Mesendoderm (in vitro differentiated cells): Measurements from ENCODE around the gene CARM1.

ENCODE experiments used
- DNase-seq: peaks from one replicate; pipeline ENCODE4 v3.0.0; 2013
- H2AK5ac ChIP-seq: 2 replicates; pipeline ENCODE4 v1.6.1; 2013; ENCODE audit warnings: low read length, inconsistent platforms
- H2BK120ac ChIP-seq: 2 replicates; pipeline ENCODE4 v1.6.1; 2013; ENCODE audit warnings: low read depth, mild to moderate bottlenecking, low read length, moderate library complexity, mixed read lengths
- H2BK15ac ChIP-seq: replicated peaks from 2 replicates; pipeline ENCODE4 v1.6.1; 2013; ENCODE audit warnings: low read depth, mild to moderate bottlenecking, moderate library complexity
- H2BK5ac ChIP-seq: 2 replicates; pipeline ENCODE4 v1.6.1; 2013; ENCODE audit warnings: low read length, inconsistent platforms
- H3K18ac ChIP-seq: 2 replicates; pipeline ENCODE4 v1.6.1; 2013; ENCODE audit warnings: mild to moderate bottlenecking, low read length, mixed read lengths
- H3K23ac ChIP-seq: one replicate; pipeline ENCODE4 v1.6.1; 2013; ENCODE audit warnings: low read length
- H3K27ac ChIP-seq: 2 replicates; pipeline ENCODE4 v1.5.1; 2013; ENCODE audit warnings: low read depth, mild to moderate bottlenecking, inconsistent platforms, low read length, moderate library complexity
- H3K27me3 ChIP-seq: 2 replicates; pipeline ENCODE4 v1.6.1; 2013; ENCODE audit warnings: low read length, control low read depth, mild to moderate bottlenecking, inconsistent platforms; ENCODE audit not compliant: insufficient read depth, poor library complexity
- H3K36me3 ChIP-seq: 2 replicates; pipeline ENCODE4 v1.6.1; 2013; ENCODE audit warnings: low read length, inconsistent platforms; ENCODE audit not compliant: control insufficient read depth, insufficient read depth
- H3K4ac ChIP-seq: one replicate; pipeline ENCODE4 v1.6.1; 2013; ENCODE audit warnings: low read depth, mild to moderate bottlenecking, low read length, moderate library complexity
- H3K4me1 ChIP-seq: 2 replicates; pipeline ENCODE4 v1.6.1; 2013; ENCODE audit warnings: low read depth, low read length, inconsistent platforms; ENCODE audit not compliant: control insufficient read depth
- H3K4me2 ChIP-seq: 2 replicates; pipeline ENCODE4 v1.6.1; 2013; ENCODE audit warnings: low read length
- H3K4me3 ChIP-seq: 2 replicates; pipeline ENCODE4 v1.5.1; 2013; ENCODE audit warnings: mild to moderate bottlenecking, low read length
- H3K56ac ChIP-seq: one replicate; pipeline ENCODE4 v1.6.1; 2013; ENCODE audit warnings: low read length
- H3K79me1 ChIP-seq: 2 replicates; pipeline ENCODE4 v1.6.1; 2013; ENCODE audit warnings: low read length, inconsistent platforms
- H3K79me2 ChIP-seq: 2 replicates; pipeline ENCODE4 v1.6.1; 2013; ENCODE audit warnings: mild to moderate bottlenecking, low read length; ENCODE audit not compliant: control insufficient read depth, insufficient read depth
- H3K9ac ChIP-seq: 2 replicates; pipeline ENCODE4 v1.6.1; 2013; ENCODE audit warnings: low read length, inconsistent platforms
- H4K5ac ChIP-seq: one replicate; pipeline ENCODE4 v1.6.1; 2013; ENCODE audit warnings: low read length
- H4K8ac ChIP-seq: one replicate; pipeline ENCODE4 v1.6.1; 2013; ENCODE audit warnings: low read depth, mild to moderate bottlenecking, control low read depth, low read length, moderate library complexity
- WGBS: extraction: QIAGEN DNeasy Blood & Tissue Kit; methylation state at CpG from one replicate; pipeline ENCODE4 v1.1.7; 2013; ENCODE audit warnings: low lambda C conversion rate, missing lambda C conversion rate; ENCODE audit not compliant: insufficient coverage; ENCODE audit errors: extremely low coverage; 5-methylcytosine and 5-hydroxymethylcytosine counted together

The CARM1 gene

GRCh38 chr19:10829967-10830366 lies 41.4 kb upstream of the CARM1 start:
- Histone ChIP-seq H3K79me1 (no peaks in the 10 kb centered on the region), H4K5ac (no peak overlapping the region), H2AK5ac (no peak overlapping the region), H3K4ac (no peak overlapping the region), H2BK15ac (no peak overlapping the region), H3K4me2 (no peak overlapping the region), H3K27ac (no peak overlapping the region), H3K18ac (no peak overlapping the region), H3K36me3 (peaks cover 7% of the 10 kb centered on the region), H3K79me2 (no peaks in the 10 kb centered on the region), H4K8ac (no peak overlapping the region), H3K9ac (no peak overlapping the region), H2BK120ac (no peak overlapping the region), H3K4me1 (no peaks in the 10 kb centered on the region), H3K56ac (no peak overlapping the region), H3K4me3 (no peak overlapping the region), H3K27me3 (no peaks in the 10 kb centered on the region), H2BK5ac (no peak overlapping the region), H3K23ac (no peak overlapping the region)
- no peak for DNase-seq
- no CpG with 5 or more reads among the region's 16 CpGs for WGBS

GRCh38 chr19:10830370-10830769 lies 41.0 kb upstream of the CARM1 start:
- Histone ChIP-seq H3K4me3 (no peak overlapping the region), H2BK5ac (no peak overlapping the region), H4K5ac (no peak overlapping the region), H3K36me3 (peaks cover 7% of the 10 kb centered on the region), H3K23ac (no peak overlapping the region), H4K8ac (no peak overlapping the region), H3K27me3 (no peaks in the 10 kb centered on the region), H2BK15ac (no peak overlapping the region), H3K4ac (no peak overlapping the region), H3K4me2 (no peak overlapping the region), H3K9ac (no peak overlapping the region), H2BK120ac (no peak overlapping the region), H3K27ac (no peak overlapping the region), H3K18ac (no peak overlapping the region), H3K4me1 (no peaks in the 10 kb centered on the region), H3K79me1 (peaks cover 3% of the 10 kb centered on the region), H3K79me2 (no peaks in the 10 kb centered on the region), H2AK5ac (no peak overlapping the region), H3K56ac (no peak overlapping the region)
- DNase-seq, result no peak
- no CpG with 5 or more reads among the region's 7 CpGs for WGBS

GRCh38 chr19:10830931-10831779 lies 40.2 kb upstream of the CARM1 start:
- Histone ChIP-seq H2BK120ac (no peak overlapping the region), H3K27me3 (no peaks in the 10 kb centered on the region), H3K79me1 (peaks cover 3% of the 10 kb centered on the region), H3K56ac (no peak overlapping the region), H3K9ac (no peak overlapping the region), H2BK5ac (no peak overlapping the region), H3K18ac (no peak overlapping the region), H2AK5ac (no peak overlapping the region), H3K27ac (no peak overlapping the region), H3K4me3 (no peak overlapping the region), H3K4me1 (no peaks in the 10 kb centered on the region), H3K36me3 (peaks cover 5% of the 10 kb centered on the region), H3K23ac (no peak overlapping the region), H3K79me2 (no peaks in the 10 kb centered on the region), H3K4me2 (no peak overlapping the region), H4K8ac (no peak overlapping the region), H3K4ac (no peak overlapping the region), H4K5ac (no peak overlapping the region), H2BK15ac (no peak overlapping the region)
- no CpG with 5 or more reads among the region's 33 CpGs for WGBS
- no peak for DNase-seq

GRCh38 chr19:10831987-10832938 lies 39.1 kb upstream of the CARM1 start:
- no peak overlapping the region for H2BK15ac ChIP-seq
- H3K36me3 ChIP-seq, result peaks cover 5% of the 10 kb centered on the region
- H2AK5ac ChIP-seq, result no peak overlapping the region
- H3K4me1 ChIP-seq, result no peaks in the 10 kb centered on the region
- no peak overlapping the region for H3K4me3 ChIP-seq
- H2BK120ac ChIP-seq, result no peak overlapping the region
- DNase-seq, result no peak
- H3K27me3 ChIP-seq, result no peaks in the 10 kb centered on the region
- no peak overlapping the region for H3K56ac ChIP-seq
- no CpG with 5 or more reads among the region's 28 CpGs for WGBS
- no peak overlapping the region for H4K8ac ChIP-seq
- peaks cover 3% of the 10 kb centered on the region for H3K79me1 ChIP-seq
- H3K18ac ChIP-seq, result no peak overlapping the region
- no peak overlapping the region for H3K9ac ChIP-seq
- no peaks in the 10 kb centered on the region for H3K79me2 ChIP-seq
- H3K27ac ChIP-seq, result no peak overlapping the region
- no peak overlapping the region for H2BK5ac ChIP-seq
- H3K4ac ChIP-seq, result no peak overlapping the region
- H3K23ac ChIP-seq, result no peak overlapping the region
- H3K4me2 ChIP-seq, result no peak overlapping the region
- no peak overlapping the region for H4K5ac ChIP-seq

- Histone ChIP-seq H3K4ac (no peak overlapping the region), H3K27ac (no peak overlapping the region), H4K5ac (no peak overlapping the region), H3K36me3 (peaks cover 5% of the 10 kb centered on the region), H3K18ac (no peak overlapping the region), H3K79me1 (peaks cover 3% of the 10 kb centered on the region), H3K27me3 (no peaks in the 10 kb centered on the region), H3K4me1 (no peaks in the 10 kb centered on the region), H3K4me2 (no peak overlapping the region), H4K8ac (no peak overlapping the region), H2BK5ac (no peak overlapping the region), H3K56ac (no peak overlapping the region), H3K23ac (no peak overlapping the region), H2AK5ac (no peak overlapping the region), H3K9ac (no peak overlapping the region), H2BK15ac (no peak overlapping the region), H2BK120ac (no peak overlapping the region), H3K79me2 (no peaks in the 10 kb centered on the region), H3K4me3 (no peak overlapping the region)
- DNase-seq, result no peak
- no CpG with 5 or more reads among the region's 20 CpGs for WGBS
Measured at GRCh38 chr19:10832939-10833296, 38.4 kb upstream of the CARM1 start.
